NOMO-1 treated with DMSO at 0.1 percent for 48 hours (cell line): Measurements from ENCODE around the gene CAMK1D.
"Not testable (repeated sequence)": the region's sequence is repeated elsewhere in the genome, so short reads cannot be mapped to it uniquely, and the experiment has no call there.

Source experiments
- DNase-seq: peaks from one replicate; lab custom pipeline; 2025; ENCODE audit not compliant: unreplicated experiment; lab: John Stamatoyannopoulos, UW

Gene CAMK1D

DNA sequence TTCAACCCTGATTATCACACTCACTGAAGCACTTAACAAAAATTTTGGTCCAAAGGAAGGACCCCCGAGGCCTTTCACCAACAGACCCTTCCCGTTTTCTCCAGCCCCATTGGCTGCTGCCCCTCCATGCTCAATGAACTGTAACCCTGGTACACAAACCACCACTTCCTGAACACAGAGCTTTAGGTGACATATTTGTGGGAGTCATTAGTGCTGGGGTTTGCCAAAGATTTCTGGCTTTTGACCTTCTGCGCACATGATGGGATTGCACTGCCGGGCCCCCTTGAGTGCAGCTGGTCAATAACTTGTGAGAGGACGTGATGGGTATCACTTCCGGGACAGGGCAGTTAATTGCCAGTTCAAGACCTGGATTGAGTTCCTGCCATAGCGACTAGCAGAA is 9.0 kb upstream of the CAMK1D start:
- DNase-seq = no peak

- DNase-seq = no peak
These were observed 8.4 kb upstream of the CAMK1D start for GRCh38 chr10:12340937-12341336.

- no peak for DNase-seq
These were observed 7.8 kb upstream of the CAMK1D start for GRCh38 chr10:12341526-12341925.

- DNase-seq = no peak
These were observed 4.8 kb upstream of the CAMK1D start for GRCh38 chr10:12344375-12345110.

DNA sequence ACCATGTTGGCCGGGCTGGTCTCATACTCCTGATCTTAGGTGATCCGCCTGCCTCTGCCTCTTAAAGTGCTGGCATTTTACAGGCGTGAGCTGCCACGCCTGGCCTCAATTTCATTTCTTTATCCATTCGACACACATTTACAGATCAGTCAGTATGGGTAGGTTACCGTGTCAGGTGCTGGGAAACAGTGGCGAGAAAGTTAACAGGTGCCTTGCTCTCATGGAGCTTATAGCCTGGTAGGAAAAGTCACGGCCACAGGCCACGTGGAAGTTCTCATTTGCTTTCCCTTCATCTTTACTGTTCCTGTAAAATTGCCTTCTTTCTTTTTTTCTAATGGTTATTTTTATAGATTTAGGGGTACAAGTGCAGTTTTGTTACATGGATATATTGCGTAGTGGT is 2.6 kb upstream of the CAMK1D start:
- no peak for DNase-seq

DNA sequence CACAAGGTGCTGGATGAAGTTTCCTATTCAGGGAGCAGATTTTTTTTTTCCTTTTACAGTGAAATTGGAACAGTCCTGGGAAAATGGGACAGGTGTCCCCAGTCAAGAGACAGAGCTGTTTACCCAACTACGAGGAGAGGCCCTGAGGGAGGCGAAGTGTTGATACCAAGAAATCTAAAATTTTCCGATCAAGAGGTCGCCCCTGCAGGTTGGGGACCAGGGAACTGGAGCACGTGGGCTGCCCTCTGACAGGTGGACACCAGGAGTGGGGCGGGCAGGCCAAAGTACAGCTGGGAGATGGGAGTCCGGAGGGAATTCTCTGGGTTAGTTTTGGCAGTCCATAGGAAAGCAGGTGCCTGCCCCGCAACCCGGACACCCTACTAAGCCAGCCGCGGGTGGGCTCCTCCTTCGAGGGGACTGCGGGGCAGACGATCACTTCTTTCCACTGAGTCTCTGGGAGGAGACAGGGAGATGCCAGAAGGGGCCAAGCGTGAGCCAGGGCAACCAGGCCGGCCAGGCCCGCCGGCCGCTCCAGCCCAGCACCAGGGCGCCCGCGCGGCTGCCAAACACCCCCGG is 965 bp upstream of the CAMK1D start:
- DNase-seq = no peak

GRCh38 chr10:12349629-12350166 is 351 bp downstream of the CAMK1D start:
- DNase-seq = no peak

DNA sequence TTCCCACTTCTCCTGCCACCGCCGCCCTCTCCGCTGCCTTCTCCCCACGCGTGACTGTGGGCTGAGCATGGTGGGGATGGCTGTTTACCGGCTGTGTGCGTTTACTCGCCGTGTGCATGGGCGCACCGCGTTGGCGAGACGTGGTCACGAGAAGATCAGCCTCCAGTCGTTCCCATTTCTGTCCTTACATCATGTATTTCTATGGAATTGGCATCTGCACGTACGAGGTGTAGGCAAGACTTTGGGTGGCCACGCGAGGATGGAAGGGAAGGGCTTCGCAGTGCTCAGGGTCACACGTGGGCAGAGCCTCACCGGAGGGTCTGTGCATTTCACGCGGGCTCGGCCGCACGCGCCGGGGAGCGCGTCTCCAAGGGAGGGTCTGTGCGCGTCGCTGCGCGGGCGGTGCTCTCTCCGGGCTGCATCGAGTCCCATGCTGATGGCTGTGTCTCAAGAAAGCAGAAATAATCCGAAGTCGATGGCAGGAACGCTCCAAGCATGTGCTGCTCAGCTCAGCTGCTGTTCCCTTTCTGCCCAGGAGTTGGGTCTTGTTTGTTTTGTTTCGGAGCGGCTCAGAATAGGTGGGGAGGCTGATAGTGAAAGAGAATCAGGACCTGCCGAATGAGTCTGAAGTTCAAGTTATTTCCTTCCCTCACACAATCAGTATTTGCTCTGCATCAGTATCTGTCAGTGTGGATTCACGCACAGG is 973 bp downstream of the CAMK1D start:
- DNase-seq = peak; percentile 50

GRCh38 chr10:12350925-12351324 is 1.6 kb downstream of the CAMK1D start:
- no peak for DNase-seq

DNA sequence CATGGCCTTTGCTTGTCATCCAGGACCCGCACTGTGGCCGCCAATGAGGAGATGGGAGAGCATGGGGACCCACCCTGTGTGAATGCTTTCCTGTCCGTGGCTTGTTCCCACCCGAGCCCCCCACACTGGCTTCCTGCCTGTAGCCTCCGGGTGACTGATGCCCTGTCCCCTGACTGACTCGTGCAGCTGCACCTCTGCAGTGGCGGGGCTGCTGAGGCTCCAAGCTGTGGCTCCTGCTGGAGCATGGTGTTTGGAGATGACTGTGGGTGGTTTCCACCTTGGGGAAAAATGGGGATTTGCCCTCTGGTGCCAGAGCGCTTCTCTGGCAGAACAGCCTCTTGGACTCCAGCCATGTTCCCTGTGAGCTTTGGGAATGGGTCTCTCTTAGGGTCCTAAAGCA is 2.1 kb downstream of the CAMK1D start:
- no peak for DNase-seq

- DNase-seq = no peak
These were observed 2.5 kb downstream of the CAMK1D start for GRCh38 chr10:12351889-12352288.

GRCh38 chr10:12353399-12354242 is 4.3 kb downstream of the CAMK1D start:
- DNase-seq = peak; percentile 3

DNA sequence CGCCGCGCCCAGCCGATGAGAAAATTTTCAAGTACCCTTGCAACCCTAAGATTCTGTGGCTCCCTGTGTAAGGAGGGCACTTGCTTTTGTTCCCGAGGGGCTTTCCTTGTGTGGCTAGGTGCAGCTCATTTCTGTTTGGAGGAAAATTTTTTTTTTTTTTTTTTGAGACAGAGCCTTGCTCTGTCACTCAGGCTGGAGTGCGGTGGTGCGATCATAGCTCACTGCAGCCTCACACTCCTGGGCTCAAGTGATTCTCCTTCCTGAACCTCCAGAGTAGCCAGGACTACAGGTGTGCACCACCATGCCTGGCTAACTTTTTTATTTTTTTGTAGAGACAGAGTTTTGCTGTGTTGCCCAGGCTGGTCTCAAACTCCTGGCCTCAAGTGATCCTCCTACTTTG is 5.3 kb downstream of the CAMK1D start:
- not testable (repeated sequence) for DNase-seq

DNA sequence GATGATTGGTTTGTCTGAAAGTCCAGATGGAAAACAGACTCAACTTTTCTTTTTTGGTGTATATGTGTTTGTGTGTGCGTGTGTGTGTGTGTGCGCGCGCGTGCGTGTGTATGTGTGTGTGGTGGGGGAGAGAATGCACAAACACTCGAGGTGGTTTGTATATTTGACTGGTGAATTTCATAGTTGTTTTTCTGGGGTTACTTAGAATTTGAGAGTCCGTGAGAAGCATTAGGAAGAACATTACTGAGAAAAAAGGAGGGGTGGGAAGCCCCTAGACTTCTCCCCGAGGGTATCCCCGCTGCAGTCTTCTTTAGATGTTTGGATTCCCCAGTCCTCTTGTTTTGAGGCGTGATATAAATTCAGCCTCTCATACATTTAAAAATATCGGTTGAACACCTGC is 6.0 kb downstream of the CAMK1D start:
- no peak for DNase-seq

DNA sequence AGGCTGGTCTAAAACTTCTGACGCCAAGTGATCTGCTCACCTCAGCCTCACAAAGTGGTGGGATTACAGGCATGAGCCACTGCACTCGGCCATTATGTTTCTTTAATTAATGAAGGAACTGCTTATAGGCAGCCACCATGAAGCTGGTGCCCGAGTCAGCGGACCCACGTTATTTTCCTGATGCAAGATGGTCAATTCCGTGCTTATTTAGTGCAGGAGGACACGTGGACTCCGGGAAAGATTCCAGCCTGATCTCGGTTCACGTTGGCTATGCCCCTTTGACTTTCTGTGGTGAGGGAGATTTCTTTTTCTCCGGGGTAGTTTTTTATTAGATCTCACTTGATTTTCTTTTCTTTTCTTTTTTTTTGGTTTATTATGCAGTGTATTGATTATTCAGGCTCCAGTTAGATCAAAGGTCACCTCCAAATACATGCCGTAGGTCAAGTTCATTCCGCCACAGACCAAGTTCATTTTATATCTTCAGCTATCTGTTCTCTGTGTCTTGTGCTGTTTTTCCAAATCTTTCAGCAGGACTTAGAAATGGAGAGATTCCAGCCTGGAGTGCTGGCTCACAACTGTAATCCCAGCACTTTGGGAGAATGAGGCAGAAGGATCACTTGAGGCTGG is 8.3 kb downstream of the CAMK1D start:
- DNase-seq = no peak

GRCh38 chr10:12358863-12359564 is 9.7 kb downstream of the CAMK1D start:
- DNase-seq = no peak

DNA sequence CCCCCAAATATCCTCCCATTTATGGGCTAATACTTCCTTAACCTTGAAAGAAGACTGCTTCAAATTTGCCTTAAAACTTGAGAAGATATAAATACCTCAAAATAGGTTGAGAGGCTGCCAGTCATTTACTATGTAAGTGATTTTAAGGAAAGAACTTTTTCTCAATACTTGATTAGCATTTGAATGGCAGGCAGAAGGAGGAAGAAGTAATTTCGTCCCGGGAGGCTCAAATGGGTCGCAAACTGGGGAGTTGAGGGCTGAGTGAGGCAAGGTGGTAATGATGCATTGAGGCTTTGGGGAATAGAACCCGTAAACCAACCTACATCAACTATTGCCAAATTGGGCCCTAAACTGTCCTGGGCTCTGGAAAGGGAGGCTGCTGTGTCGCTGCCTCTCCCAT is 11.1 kb downstream of the CAMK1D start:
- DNase-seq = no peak

DNA sequence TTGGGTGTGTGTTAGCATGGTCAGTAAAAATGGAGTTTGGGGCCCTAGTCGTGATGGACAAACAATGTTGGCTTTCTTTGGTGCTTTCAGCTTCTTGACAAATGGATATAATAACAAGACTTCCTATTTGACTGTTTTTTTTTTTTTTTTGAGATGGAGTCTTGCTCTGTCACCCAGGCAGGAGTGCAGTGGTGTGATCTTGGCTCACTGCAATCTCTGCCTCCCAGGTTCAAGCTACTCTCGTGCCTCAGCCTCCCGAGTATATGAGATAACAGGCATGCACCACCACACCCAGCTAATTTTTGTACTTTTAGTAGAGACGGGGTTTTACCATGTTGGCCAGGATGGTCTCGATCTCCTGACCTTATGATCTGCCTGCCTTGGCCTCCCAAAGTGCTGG is 11.8 kb downstream of the CAMK1D start:
- DNase-seq = not testable (repeated sequence)

GRCh38 chr10:12364559-12364958 is 15.2 kb downstream of the CAMK1D start:
- DNase-seq = no peak

DNA sequence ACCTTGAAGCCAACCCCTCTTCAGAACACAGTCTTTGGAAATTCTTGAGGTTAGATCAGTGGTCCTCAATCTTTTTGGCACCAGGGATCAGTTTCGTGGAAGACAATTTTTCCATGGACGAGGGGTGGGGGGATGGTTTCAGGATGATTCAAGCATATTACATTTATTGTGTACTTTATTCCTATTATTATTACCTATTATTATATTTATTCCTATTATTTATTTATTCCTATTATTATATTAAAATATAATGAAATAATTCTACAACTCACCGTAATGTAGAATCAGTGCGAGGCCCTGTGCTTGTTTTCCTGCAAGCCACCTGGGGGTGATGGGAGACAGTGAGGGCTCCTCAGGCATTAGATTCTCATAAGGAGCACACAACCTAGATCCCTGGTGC is 17.9 kb downstream of the CAMK1D start:
- DNase-seq = no peak
